HG03097 (cell line): ENCODE measurements around the gene GNAO1.

ENCODE experiments used
- ATAC-seq: cut with Tn5 transposase; IDR thresholded peaks from one replicate; pipeline ENCODE4 v1.9.1; 2021; ENCODE audit not compliant: unreplicated experiment, low FRiP score

The GNAO1 gene

GRCh38 chr16:56282451-56282850 is 91.2 kb downstream of the GNAO1 start:
- ATAC-seq = no peak

- no peak for ATAC-seq
Measured at GRCh38 chr16:56284521-56284920, 93.2 kb downstream of the GNAO1 start.

GRCh38 chr16:56286809-56287208 is 95.5 kb downstream of the GNAO1 start:
- ATAC-seq = no peak

- no peak for ATAC-seq
Measured at GRCh38 chr16:56288019-56288418, 96.7 kb downstream of the GNAO1 start.

GRCh38 chr16:56289416-56289815 is 98.1 kb downstream of the GNAO1 start:
- no peak for ATAC-seq

- no peak for ATAC-seq
Measured at GRCh38 chr16:56289862-56290261, 98.6 kb downstream of the GNAO1 start.

GRCh38 chr16:56294014-56294413 is 102.7 kb downstream of the GNAO1 start:
- ATAC-seq = no peak

- no peak for ATAC-seq
Measured at GRCh38 chr16:56294579-56294978, 103.3 kb downstream of the GNAO1 start.

- ATAC-seq = no peak
Measured at GRCh38 chr16:56295059-56295665, 103.9 kb downstream of the GNAO1 start.

- no peak for ATAC-seq
Measured at GRCh38 chr16:56295739-56296527, 104.6 kb downstream of the GNAO1 start.

GRCh38 chr16:56297684-56298083 is 106.4 kb downstream of the GNAO1 start:
- ATAC-seq = no peak

GRCh38 chr16:56298116-56298515 is 106.8 kb downstream of the GNAO1 start:
- no peak for ATAC-seq

GRCh38 chr16:56298948-56299596 is 107.8 kb downstream of the GNAO1 start:
- no peak for ATAC-seq

- no peak for ATAC-seq
Measured at GRCh38 chr16:56300242-56300623, 108.9 kb downstream of the GNAO1 start.

GRCh38 chr16:56300891-56301850 is 109.9 kb downstream of the GNAO1 start:
- ATAC-seq = no peak

GRCh38 chr16:56302506-56302905 is 111.2 kb downstream of the GNAO1 start:
- no peak for ATAC-seq

GRCh38 chr16:56303066-56303715 is 111.9 kb downstream of the GNAO1 start:
- no peak for ATAC-seq

GRCh38 chr16:56303880-56304279 is 112.6 kb downstream of the GNAO1 start:
- ATAC-seq = no peak

- ATAC-seq = no peak
Measured at GRCh38 chr16:56305956-56306565, 114.8 kb downstream of the GNAO1 start.
